GM21723 (cell line): ENCODE data around the gene TUBB4B.

ENCODE experiments used
- ATAC-seq: cut with Tn5 transposase; IDR thresholded peaks from one replicate; pipeline ENCODE4 v1.9.1; 2021; ENCODE audit warnings: mild to moderate bottlenecking, moderate library complexity; ENCODE audit not compliant: unreplicated experiment

TUBB4B gene

DNA sequence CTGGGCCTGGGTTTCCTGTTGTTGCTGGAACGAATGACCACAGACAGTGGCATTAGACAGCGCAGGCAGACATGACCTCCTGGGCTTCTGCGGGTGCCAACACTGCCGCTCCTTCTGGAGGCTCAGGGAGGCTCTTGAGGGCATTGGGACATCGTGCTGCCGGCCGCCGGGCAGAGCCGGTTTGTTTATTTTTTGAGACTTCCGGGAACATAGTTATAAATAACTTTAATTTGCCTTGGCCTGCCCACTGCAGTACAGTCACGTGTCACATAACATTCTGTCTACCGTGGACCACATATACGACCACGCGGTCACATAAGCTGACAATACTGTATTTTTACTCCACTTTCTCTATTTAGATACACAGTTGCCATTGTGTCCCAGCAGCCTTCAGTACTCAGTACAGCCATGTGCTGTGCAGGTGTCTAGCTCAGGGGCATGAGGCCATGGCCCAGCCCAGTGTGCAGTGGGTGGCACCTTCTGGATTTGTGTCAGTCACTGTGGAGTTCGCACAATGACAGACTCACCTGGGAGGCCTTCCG is 28.2 kb downstream of the TUBB4B start:
- ATAC-seq: no peak

DNA sequence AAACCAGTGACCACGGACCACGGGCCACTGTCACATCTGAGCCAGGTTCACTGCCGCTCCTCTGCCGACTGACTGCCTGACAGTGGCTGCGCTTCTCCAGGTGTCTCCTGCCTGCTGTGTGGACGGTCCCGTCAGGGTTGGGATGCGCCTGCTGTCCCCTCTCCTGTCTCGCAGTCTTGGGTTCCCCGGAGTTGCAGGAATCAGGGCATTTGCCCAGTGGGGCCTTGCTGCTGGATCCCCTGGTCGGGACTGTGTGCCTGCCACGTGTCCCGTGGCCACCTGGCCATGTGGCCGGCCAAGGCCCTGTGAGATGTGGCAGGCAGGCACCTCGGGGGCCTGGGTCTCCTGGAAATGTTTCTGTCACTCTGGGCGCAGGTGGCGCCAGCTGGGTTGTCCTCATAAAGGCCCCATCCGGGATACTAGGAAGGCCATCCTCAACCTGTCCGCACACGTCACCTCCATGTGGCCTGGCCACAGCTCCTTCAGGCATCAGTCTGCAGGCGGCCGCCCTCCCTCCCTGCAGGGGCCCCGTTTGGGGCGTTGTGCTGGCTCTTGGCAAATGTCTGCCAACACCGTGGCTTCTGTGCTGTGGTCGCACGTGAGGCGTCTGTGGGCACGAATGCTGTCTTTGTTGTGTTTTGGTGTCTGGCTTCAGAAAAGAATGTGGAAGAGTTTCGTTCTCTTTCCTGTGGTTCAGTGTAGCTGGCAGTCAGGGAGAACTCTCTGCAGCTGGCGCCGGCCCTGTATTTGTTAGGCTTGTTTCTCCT is 30.0 kb downstream of the TUBB4B start:
- ATAC-seq: no peak

DNA sequence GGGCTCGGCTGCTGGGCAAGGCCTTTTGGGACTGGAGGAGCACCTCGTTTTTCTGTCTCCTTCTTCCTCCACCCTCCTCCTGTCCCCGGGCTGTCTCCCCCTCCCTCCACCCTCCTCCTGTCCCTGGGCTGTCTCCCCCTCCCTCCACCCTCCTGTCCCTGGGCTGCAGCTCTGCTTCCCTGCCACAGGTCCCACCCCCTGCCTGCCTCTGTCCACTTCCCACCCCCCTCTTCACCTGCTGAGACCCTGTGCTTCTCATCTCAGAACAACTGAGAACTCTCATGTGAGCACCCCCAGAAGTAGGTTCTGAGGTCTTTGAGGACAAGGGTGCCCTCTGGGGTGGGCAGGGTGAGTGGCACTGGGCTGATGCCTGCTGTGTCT is 30.6 kb downstream of the TUBB4B start:
- ATAC-seq: no peak

DNA sequence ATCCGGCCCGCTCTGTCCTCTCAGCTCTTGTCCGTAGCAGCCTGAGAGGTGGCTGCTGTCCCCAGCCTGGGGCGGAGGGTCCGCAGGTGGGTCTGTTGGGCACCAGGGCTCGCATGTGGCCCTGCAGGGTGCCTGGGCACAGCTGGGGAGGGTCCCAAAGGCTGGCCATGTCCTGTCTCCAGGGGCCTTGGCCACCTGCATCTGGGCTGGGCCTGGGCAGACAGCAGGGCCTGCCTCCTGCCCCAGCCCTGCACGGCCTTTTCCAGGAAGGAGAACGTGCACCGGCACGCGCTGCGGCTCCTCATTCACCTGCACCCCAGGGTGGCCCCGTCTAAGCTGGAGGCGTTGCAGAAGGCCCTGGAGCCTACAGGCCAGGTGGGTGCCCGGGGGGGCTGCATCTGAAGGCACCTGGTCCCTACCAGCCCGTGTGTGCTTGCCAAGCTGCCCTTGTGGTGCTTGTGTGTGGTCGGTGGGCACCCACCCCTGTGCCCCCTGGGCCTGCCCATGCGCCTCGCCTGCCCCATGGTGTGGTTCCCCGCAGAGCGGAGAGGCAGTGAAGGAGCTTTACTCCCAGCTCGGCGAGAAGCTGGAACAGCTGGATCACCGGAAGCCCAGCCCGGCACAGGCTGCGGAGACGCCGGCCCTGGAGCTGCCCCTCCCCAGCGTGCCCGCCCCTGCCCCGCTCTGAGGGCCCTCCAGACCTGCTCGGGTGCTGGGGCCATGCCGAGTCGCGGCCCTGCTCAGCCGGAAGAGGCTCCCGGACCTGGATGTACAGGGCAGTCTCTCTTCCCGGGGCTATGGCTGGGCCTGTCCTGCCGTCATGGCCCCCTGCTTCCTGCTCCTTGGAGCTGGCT is 31.4 kb downstream of the TUBB4B start:
- no peak for ATAC-seq

DNA sequence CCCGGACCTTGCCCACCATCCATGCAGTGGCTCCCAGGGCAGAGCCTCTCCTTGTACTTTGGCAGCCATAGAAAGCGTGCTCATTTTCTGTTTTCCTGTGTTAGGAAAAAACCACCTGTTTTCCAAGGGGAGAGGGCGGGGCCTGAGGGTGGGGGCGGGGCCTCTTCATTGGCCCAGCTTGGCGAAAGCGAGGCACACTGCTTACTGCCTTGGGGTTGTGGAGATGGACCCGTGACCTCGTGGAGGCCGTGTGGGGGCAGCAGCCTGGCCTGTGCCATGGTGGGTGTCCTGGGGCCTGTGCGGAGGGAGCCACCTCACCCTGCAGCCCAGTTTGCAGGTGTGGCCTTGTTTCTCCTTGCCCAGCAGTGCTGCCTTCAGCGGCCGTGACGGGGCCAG is 32.0 kb downstream of the TUBB4B start:
- no peak for ATAC-seq

DNA sequence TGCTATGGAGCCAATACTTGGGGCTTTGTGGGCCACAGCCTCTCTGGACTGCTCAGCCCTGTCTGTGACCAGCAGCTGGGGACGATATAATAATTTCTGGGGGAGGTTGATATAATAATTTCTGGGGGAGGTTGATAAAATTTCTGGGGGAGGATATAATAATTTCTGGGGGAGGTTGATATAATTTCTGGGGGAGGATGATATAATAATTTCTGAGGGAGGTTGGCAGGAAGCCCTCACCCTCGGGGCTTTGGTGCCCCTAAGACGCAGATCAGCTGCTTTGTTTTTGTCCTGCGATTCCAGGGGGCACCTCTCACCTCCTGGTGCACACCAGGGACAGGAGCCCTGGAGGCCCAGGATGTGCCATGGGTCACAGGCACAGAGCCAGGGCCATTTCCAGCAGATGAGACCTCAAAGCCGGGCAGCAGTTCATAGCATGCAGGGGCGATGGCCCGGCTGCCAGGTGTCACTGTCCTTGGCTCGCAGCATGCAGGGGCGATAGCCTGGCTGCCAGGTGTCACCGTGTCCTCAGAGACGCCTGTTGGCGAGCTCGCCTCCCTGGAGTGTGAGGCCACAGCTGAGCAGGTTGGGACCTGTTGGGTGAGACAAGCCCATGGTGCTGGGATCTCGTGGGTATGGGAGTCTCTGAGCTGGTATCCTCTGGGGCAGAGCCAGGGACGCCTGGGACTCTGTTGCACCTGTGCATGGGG is 32.7 kb downstream of the TUBB4B start:
- ATAC-seq: no peak

DNA sequence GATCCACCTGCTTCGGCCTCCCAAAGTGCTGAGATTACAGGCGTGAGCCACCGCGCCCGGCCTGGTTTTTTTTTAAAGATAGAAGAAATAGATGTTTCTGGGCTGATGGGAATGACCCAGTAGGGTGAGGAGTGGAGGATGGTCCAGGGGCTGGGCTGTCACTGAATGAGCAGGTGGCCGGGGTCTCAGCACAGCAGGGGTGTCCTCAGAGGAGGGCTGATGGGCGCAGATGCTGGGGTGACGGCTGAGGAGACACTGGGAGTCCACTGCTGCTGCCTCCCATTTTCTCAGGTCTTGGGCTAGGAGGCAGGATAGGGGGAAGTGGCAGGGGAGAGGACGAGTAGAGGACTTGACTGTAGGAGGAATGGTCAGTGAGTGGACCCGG is 34.1 kb downstream of the TUBB4B start:
- no peak for ATAC-seq

DNA sequence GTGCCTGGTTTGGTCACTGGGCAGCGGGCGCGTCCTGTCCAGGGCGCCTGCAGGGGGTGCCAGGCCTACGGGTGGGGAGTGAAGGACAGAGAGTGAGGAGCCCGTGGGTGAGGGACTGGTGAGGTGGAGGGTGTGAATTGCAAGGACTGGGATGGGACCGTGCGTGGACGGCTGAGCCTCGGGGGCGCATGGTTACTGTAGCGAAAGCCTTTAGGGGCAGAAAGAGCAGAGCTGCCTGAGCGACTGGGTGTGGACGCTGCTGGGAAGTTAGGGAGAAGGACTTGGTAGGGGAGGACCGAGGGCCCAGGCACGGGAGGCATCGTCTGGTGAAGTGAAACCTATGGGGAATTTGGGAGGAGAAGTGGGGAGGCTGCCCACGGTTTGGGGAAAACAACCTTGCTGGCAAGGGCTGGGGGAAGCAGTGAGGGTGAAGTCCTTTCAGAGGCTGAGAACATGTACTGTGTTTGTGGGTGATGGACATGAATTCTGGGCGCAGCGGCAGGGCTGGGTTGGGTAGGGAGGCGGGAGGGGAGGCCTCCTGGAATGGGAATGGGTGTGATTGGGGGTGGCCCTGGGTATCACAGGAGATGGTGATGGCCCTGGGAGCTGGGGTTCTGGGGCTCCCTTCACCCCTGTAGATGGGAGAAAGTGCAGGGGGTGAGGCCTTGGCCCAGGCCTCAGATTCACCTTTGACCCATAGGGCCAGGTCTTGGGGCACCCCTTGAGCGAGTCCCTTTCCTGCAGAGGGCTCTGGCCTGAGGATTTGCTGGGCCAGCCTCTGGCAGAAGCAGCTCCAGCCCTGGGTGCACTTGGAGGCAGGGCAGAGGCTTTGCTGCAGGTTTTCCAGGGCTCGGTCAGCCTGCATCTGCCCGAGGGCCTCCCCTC is 34.7 kb downstream of the TUBB4B start:
- no peak for ATAC-seq

DNA sequence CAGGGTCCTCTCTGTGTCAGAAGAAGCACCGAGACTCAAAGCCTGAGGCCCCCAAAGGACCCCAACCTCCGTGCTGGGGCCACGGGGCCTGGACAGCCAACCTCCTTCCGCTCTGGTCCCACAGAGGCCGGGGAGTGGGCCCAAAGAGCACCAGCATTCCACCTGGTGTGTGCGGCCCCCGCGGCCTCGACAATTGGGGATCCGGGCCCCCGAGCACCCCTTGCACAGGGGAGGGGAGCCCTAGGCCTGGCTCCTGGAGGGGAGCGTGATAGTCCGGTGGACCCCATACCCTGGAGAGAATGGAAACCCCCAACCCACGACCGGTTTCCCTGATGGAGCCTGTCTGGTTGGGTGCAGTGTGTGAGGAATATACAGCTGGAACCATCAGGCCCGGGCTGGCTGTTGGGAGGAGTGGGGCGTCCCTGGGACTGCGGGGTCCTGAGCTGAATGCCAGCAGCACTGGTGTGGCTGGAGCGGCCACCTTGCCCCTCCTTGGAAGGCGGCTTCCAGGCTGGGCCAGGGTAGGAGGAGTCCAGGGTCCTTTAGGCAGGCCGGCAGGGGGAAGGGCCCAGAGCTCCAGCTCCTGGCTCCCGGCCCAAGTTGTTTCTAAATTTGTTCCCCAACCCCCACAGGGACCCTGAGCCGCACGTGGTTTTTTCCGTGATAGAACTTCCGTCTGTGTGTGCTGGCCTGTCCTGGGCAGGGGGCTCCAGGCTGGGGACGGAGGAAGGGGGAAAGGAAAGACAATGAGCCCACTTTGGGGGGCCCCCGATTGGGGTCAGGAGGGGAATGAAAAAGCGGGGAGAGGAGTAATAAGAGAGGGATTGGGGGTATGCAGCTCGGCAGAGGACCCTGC is 35.6 kb downstream of the TUBB4B start:
- no peak for ATAC-seq

DNA sequence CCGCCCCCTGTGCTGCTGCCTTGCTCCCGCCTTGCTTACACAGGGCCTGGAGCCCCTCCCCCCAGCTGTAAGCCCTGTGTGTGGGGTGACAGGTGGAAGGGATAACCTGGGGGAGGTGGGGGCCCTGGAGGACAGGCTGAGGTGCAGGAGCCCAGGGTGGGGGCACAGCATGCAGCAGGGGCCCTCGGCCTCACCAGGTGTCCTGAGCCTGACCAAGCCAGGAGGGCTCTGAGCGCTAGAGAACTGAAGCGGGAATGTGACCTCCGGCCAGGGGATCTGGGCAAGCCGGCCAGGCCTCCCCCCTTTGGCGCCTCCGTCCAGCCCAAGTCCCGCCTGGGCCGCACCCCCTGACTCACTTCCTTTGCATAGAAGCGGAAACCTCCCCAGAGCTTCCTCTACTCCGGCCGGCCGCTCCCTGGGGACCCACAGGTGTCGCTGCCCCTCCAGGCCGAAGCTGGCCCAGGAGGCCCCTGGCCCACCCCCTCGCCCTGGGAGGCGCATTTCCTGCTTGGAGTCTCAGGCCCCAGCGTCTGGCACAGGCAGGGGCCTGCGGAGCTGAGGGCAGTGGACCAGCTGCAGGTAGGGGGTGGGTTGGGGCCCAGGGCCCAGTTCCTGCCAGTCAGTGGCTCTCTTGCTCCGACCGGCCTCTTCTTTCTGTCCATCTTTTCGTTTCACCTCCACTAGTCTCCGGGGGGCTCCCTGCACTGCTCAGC is 36.4 kb downstream of the TUBB4B start, which contains the start of gene TOR4A:
Gene TOR4A, plus strand, starts transcription at position 398 of the 713 bp plus-strand sequence. CDS start 964 bp downstream, outside the sequence.
- peak; percentile 79 for ATAC-seq

DNA sequence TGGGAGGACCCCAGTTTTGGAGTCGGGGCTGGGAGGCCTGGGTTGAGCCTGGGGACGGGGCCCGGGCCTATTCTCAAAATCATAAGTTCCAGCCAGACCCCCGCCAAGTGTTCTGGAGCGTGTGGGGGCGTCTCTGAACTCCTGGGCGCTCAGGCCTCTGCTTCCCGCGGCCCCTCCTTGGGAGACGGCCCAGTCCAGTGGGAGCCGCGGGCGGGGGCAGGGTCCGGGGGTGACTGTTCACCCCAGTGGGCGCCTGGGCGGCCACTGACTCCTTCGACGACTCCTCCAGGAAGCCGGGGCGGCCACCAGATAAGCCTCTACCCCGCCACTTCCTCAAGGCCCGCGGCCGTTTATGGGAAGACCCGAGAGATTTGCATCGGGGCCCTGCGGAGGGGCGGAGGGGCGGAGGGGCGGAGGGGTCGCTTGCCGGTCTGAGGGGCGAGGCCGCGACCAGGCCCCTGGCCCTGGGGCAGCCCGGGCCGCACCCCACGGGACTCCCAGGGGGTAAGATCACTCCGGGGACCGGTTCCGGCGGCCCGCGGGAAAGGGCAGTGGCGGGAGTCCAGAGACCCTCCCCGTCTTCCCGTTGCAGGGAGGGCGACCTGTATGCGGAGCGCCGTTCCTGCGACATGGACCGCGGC is 37.1 kb downstream of the TUBB4B start:
- no peak for ATAC-seq

DNA sequence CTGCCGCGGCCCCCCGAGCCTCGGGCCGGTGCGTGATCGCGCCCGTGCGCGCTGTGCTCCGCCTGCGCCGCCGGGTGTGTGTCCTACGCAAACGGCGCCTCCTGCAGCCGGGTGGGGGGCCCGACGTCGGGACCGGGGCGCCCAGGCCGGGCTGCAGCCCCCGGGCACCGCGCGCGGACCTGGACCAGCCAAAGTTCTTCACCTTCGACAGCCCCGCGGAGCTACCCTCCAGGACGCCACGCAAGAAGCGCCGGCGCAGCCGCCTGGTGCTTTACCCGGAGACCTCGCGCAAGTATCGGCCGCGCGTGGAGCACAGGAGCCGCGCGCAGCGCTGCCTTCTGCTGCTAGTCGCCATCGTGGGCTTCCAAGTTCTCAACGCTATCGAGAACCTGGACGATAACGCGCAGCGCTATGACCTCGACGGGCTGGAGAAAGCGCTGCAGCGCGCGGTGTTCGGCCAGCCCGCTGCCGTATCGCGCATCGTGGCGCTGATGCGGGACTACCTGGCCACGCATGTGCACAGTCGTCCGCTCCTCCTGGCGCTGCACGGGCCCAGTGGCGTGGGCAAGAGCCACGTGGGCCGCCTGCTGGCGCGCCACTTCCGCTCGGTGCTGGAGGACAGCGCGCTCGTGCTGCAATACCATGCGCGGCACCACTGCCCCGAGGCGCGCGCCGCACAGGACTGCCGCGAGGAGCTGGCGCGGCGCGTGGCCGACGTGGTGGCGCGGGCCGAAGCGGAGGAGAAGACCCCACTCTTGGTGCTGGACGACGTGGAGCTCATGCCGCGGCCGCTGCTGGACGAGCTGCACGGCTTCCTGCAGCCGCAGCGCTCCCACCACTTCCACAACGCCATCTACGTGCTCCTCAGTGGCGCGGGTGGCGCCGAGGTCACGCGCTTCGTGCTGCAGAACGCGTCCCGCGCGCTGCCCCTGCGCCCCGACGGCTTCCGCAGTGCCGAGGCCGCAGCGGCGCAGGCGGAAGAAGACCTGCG is 37.9 kb downstream of the TUBB4B start:
- no peak for ATAC-seq

DNA sequence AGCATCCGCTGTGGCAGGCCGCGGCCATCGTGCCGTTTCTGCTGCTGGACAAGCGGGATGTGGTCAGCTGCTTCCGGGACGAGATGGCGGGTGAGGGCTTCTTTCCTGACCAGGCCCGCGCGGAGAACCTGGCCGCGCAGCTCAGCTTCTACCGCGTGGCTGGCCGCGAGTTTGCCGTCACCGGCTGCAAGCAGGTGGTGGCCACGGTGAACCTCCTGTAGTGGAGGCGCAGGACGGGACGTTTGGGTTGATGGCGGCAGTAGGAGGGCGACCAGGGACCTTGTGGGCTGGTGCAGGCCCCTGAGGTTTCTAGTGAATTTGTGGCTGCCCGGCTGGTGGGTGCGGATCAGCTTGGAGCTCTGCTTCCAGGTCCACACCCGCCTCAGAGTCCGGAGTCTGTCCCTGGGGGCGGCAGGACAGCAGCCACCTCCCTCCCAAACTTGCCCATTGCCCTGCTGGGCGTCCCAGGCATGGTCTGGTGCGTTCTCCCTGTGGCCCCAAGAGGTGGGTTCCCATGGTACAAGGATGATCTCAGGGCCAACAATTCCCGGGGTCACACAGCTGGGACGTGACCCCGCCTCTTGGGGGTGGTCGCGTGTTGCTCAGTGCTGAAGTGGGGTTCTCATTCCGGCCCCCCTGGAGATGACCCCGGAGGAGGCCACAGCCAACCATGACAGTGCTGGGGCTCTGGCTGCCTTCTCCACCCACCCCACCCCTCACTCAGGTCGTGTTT is 38.8 kb downstream of the TUBB4B start:
- ATAC-seq: no peak

DNA sequence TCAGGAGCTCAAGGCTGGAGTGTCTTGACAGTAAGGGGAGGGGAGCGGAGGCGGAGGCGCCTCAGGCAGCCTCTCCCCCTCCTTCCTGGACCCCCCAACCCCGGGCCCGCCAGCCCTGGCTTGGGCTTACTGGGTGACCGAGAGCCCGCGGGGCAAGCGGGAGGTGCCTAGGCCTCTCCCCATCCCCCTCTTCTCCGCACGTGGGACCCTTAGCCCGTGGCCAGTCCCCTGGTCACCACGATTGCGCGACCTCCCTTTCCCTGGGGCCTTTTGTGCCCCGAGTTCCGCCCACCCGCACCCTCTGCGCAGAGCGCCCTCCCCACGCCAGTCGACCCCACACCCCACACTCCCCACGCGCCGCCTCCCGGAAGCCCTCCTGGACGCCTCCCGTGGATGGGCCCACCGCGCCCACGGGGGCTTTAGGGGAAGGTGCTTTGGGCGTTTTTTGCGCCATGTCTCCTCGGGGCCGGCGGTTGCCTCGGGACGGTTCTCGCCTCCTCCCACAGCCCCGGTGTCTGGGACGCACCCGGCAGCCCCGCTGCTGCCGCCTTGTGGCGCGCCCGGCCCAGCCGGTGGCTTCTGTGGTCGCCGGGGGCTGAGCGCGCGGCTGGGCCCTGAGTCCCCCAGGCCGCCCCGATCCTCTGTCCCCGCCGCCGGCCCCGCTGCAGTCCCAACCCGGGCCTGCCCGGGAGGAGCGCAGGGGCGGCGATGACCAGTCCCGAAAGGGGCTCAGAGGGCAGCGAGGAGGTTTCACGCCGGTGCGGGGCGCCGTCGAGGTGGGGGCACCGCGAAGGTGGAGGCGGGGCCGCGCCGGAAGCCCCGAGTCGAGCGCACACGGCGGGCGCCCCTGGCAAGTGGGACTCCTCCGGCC is 39.6 kb downstream of the TUBB4B start:
- no peak for ATAC-seq

DNA sequence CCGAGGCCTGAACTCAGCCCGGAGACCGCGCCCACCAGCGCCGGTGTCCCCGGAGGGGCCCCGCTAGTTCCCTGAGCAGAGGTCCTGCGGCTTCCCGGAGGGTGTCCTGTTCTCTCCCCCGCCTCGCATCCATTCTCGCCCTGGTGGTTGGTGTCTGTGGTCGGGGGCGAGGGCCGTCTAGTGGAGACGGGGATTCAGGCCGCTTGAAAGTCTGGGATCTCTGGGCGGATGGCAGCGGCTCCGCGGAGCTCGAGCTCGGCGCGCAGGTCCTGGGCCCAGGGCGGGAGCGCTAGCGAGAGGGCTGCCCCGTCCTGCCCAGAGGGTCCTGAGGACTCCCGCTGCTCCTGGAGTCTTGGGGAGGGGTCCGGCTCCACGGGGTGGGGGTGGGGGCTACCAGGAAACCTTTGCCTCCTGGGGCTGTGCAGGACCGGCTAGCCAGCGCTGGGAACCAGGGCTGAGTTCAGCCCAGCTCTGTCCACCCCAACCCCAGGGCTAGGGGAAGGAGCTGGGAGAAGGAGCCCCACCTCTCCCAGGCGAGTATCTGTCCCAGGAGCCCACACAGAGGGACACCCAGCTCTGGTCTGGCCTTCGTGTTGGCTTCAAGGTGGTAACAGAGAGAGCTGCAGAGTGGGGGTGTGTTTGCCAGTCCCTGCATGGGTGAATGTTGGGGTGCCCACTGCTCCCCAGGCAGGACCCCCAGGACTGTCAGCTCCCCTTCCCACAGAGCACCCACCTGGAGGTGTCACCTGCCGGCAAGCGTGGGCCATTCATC is 40.4 kb downstream of the TUBB4B start:
- no peak for ATAC-seq
